CD4-positive, alpha-beta T cell treated with Interleukin-2 at 100 ng/mL for 4 hours (primary cell): ENCODE measurements around the gene RPS6KA1.
"Not testable (repeated sequence)": the region's sequence is repeated elsewhere in the genome, so short reads cannot be mapped to it uniquely, and the experiment has no call there.

Source experiments
- DNase-seq: peaks from one replicate; pipeline ENCODE4 v3.0.0-alpha.2; 2020; ENCODE audit warnings: low spot score

RPS6KA1 gene

DNA sequence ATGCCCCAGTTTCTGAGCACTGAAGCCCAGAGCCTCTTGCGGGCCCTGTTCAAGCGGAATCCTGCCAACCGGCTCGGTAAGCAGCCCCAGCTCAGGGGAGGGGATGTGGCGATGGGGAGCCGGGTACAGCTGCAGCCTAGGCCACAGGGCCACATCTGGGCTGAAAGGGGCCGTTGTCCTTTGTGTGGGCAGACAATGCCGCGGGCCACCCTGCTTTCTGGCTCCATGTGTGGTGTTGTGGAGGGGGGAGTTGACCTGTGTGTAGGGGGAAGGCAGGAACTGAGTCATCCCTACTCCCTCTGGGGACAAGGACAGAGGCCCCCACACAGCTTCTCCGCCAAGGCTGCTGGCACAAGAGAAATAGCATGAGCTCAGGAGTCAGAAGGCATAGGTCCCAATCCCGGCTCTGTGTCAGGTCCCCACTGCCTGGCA is 26.0 kb downstream of the RPS6KA1 start:
- no peak for DNase-seq

DNA sequence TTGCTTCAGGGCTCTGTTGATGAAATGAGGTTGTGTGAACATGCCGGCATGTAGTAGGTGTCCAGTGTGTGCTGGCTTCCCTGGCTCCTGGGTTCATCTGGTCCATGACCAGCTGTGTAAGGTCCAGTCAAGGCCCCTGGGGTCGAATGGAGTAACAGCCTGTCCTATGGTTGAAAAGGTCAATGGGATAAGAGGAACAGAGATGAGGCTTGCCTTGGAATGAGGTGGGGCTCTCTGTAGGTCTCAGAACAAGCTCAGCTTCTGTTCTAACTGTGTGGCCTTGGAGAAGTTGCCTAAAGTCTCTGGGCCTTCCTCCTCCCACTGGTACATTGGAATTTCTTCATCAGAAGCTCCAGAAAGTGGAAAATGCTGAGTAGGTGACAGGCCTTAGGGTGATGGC is 26.6 kb downstream of the RPS6KA1 start:
- DNase-seq, result no peak

DNA sequence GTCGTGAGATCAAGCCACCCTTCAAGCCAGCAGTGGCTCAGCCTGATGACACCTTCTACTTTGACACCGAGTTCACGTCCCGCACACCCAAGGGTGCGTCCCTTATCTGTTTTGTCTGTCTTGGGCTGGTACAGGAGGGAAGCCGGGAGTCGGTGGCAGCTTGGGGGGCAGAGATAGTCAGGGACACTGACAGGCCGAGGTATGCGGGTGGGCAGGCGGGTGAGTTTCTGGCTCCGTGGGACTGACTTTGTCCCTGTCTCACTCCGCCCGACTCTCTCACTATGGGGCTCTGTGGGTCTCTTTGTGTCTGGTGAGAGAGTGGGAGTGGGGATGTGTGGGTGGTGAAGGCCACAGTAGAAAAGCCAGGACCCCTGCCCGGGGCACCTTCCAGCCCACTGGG is 27.4 kb downstream of the RPS6KA1 start:
- no peak for DNase-seq

DNA sequence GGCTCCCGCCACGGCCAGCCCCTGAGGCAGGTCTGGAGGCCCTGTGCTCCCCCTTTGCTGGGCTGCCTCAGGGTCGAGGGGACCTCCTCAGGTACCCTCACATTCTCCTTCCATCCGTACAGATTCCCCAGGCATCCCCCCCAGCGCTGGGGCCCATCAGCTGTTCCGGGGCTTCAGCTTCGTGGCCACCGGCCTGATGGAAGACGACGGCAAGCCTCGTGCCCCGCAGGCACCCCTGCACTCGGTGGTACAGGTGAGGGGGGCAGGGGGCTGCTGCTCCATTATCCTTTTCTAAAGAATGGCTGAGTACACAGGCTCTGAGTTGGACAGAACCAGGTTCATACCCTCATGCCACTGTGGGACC is 29.1 kb downstream of the RPS6KA1 start:
- no peak for DNase-seq

DNA sequence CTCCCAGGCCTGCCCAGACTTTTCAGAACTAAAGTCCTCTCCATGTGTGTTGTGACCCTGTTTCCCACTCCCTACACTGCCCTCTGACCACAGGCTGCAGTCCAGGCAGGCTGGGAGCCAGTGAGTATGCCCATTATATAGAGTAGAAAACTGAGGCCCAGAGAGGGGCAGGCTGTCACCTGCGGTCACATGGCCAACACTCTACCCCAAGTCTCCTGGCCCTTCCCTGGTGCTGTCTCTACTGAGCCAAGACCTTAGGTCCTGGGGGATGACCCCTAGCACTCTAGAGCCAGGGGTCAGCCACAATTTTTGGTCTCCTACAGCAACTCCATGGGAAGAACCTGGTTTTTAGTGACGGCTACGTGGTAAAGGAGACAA is 30.8 kb downstream of the RPS6KA1 start:
- DNase-seq, result no peak

DNA sequence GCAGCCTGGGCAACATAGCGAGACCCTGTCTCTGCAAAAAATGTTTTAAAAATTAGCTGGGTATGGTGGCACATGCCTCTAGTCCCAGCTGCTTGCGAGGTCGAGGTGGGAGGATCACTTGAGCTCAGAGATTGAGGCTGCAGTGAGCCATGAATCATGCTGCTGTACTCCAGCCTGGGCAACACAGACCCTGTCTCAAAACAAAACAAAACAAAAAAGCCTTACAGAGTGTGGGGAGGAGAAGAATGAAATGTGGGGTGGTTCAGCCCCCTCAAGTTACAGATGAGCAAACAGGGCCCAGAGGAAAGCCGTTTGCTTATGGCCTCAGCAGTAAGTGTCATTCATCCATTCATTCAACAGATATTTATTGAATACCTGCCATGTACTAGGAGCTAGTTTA is 40.7 kb downstream of the RPS6KA1 start:
- DNase-seq, result no peak

DNA sequence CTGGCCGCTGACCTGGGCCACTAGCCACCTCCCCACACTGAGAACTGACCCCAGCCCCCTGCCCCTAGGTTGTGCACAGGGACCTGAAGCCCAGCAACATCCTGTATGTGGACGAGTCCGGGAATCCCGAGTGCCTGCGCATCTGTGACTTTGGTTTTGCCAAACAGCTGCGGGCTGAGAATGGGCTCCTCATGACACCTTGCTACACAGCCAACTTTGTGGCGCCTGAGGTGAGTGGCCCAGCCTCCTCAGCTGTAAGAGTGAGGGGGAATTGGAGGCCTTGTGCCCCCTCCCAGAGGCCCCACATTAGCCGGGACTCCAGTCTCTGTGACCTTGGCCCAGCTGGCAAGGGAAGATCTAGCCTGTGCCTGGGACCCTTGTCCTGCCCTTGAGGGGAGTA is 41.8 kb downstream of the RPS6KA1 start:
- no peak for DNase-seq

DNA sequence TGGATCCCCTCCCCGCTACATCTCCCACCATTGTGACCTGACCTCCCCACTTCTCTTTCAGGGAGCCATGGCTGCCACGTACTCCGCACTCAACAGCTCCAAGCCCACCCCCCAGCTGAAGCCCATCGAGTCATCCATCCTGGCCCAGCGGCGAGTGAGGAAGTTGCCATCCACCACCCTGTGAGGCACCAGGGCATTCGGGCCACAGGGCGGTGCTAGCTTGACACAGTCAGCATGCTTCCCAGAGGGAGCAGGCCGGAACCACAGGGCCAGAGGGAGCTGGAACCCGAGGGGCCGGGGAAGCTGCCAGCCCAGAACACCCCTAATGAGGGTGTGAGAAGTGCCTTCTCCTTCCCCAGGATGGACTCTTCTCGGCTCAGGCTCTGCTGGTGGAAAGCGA is 44.5 kb downstream of the RPS6KA1 start:
- no peak for DNase-seq

DNA sequence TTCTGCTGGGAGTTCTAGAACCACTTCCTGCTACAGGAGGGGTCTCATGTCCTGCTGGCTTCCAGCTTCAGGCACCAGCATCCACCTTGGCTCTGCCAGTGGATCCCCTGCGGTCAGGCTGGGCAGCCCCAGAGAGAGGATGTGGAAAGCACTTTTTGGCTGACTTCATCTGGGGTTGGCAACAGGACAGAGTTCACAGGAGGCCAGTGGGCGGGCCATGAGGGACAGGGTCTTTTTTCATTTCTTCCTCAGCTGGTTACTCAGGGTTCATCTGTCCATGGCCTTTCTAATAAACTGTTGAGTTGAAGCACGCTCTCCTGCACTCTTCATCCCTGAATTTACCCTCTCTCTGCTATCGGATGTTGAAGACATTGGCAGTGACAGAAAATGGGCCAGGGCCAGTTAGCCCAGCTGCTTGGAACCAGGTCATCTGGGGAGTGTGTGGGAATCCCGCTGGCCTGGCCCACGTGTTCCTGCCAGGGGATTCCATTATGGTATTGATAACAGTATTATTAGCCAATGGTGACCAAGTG is 45.2 kb downstream of the RPS6KA1 start:
- no peak for DNase-seq

DNA sequence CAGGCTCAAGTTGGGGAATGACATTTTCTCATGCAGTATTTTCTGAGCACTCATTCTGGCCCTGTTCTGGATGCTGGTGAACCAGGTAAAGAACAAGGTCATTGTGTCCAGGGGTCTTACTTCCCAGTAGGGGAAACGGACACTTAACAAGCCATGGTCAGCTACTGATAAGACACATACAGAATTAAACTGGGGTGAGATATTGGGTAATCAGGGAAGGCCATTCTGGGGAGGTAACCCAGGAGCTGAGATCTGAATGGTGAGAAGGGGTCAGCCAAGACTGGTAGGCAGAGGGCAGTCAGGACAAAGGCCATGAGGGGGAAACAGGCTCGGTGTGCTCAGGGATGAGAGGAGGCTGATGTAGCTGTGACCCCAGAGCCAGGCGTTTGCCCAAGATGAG is 45.8 kb downstream of the RPS6KA1 start:
- no peak for DNase-seq

DNA sequence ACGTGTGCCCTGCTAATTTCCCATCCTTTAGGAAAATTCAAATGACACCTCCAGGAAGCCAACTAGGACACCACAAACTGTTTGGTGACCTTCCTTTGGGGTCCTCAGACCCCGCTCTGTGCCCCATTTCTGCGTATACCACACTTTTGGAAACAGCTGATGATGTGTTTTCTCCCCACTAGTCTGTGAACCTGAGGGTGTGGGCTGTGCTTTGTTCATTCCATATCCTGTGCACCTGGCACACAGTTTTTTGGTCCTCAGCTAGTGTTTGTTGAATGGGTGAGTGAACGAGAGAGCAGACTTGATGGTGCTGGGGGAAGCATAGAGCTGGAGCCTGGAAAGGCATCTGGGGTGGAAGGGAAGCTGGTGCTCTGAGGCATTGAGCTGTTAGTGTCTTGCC is 48.6 kb downstream of the RPS6KA1 start:
- no peak for DNase-seq

DNA sequence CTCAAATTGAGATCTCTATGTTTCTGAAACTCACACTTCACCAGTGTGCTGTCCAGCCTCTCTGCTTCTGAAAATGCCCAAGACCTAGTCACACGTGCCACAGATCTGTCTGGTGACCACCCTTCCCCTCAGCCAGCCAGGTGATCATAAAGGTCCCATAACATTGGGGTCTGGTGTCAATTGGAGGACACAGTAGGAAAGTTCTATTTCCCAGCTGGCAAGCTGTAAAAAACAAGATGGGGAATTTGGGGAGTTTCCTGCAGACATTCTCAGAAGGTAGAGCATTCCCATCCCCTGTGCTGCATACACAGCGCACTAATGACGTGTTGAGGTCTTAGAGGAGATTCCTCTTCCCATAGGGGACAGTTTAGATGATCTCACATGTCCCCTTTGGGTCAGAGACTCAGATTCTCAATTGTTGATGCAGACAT is 50.1 kb downstream of the RPS6KA1 start:
- DNase-seq, result no peak

DNA sequence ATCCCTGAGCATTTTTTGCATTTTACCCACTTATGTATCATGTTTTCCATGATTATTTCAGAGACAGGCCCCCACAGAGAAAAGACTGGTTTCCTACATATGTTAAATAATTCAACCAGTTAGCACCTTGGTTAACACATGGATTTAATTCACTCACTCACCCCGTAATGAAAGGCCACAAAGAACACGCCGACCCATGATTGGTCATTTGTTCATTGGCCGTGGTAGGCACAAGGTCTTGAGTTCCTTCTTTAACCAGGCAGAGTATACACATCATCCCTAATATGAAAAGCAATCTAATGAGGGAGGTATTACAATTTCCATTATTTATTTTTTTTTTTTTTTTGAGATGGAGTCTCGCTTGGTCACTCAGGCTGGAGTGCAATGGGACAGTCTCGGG is 50.6 kb downstream of the RPS6KA1 start:
- DNase-seq, result no peak

DNA sequence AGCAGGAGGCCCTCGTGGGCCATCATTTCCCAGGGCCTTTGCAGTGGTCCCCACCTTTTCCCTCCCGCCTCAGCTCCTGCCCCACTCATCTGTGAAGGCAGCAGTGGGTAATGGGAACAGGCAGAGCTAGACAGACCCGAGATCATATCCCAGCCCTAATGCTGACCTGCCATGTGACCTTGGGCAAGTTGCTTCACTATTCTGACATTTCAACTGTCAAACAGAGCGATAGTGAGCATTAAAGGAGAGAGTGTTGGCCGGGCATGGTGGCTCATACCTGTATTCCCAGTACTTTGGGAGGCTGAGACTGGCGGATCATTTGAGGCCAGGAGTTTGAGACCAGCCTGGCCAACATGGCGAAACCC is 51.7 kb downstream of the RPS6KA1 start:
- DNase-seq, result no peak

DNA sequence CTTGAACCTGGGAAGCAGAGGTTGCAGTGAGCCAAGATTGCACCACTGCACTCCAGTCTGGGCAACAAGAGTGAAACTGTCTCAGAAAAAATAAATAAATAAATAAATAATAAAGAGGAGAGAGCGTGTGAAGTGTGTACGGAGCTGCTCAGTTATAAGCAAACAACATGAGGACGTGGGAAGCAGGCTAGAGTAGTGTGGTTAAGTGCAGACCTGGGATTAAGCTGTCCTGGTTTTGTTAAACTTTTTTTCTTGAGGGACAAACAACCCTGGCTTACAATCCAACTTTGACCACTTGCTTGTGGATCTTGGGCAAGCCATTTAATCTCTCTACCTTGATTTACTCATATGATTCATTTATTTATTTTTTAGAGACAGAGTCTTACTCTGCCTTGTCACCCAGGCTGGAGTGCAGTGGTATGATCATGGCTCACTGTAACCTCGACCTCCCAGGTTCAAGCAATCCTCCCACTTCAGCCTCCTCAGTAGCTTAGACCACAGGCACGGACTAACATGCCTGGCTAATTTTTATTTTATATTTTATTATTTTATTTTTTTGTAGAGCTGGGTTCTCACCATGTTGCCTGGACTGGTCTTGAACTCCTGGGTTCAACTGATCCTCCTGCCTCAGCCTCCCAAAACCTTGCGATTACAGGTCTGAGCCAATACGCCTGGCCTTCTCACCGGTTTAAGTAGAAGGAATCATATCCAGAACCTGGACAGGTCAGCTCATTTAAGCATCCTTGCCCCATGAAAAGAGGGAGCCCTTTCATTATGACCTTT is 52.7 kb downstream of the RPS6KA1 start:
- no peak for DNase-seq

DNA sequence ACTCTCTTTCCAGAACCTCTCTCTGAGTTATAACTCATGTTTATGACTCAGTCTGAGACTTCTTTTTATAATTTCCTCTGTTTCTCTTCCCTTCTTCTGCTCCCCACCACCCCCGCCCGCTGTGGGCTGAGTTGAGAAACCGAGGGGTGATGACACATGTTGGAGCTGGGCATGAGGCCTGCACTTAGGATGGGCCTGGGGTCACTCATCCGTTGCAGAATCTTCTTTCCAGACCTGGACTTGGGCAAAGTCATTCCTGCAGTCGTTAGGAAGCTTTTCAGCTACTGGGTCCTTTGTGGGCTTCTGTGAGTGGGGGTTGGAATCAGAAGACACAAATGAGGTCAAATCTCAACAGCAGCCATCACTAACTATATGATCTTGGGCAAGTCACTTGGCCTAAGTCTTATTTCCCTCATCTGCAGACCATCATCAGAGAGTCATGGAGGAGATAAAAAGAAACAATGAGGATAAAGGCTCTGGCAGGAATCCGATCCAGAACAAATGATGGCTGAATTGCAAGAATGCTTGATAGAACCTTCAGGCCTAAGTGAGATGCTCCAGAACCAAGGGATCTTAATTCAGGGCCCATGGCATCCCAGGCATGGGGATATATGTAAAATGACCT is 53.4 kb downstream of the RPS6KA1 start:
- DNase-seq, result no peak

DNA sequence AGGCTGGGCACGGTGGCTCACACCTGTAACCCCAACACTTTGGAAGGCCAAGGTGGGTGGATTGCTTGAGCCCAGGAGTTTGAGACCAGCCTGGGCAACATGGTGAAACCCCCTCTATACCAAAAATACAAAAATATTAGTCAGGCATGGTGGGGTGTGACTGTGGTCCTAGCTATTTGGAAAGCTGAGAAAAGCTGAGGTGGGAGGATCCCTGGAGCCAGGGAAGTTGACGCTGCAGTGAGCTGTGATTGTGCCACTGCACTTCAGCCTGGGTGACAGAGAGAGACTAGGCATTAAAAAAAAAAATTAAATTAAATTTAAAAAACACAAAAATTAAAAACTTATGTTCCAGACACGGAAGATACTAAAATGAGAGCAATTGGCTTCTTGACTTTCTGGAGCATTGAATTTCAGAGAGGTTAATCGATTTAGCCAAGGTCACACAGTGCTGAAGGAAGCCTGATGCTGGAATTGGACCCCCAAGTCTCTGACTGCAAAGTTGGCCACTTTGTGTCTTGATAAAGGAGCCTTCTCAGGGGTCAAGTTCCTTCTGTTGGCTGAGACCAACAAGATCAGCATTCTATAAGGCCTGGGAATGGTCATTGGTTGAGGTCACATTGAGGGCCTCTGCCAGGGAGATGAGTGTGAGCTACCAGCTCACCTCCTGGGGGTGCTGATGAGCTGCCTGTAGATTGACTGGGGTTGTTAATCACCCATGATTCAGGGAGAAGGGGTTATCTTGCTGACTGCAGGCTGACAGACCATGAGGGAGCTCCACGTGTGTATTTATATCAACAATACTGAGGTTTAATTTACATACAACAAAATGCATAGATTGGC is 54.3 kb downstream of the RPS6KA1 start:
- DNase-seq, result peak; percentile 5

DNA sequence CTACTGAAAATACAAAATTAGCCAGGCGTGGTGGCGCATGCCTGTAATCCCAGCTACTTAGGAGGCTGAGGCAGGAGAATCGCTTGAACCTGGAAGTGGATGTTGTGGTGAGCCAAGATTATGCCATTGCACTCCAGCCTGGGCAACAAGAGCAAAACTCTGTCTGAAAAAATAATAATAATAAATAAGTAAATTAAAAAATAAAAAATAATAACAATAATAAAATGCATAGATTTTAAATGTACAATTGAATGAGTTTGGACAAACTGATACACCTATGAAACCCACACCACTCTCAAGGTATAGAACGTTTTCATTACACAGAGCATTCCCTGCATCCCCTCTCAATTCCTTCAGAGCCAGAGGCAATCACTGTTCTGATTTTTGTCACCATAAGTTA is 55.0 kb downstream of the RPS6KA1 start:
- not testable (repeated sequence) for DNase-seq

DNA sequence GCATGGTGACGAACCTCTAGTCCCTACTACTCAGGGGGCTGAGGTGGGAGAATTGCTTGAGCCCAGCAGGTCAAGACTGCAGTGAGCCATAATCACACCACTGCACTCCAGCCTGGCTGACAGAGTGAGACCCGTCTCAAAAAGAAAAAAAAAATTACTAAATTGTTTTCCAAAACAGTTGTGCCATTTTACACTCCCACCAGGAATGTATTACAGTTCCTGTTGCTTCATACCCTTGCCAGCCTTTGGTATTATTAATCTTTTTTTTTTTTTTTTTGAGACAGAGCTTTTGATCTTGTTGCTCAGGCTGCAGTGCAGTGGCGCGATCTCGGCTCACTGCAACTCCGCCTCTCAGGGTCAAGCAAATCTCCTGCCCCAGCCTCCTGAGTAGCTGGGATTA is 55.9 kb downstream of the RPS6KA1 start:
- no peak for DNase-seq

DNA sequence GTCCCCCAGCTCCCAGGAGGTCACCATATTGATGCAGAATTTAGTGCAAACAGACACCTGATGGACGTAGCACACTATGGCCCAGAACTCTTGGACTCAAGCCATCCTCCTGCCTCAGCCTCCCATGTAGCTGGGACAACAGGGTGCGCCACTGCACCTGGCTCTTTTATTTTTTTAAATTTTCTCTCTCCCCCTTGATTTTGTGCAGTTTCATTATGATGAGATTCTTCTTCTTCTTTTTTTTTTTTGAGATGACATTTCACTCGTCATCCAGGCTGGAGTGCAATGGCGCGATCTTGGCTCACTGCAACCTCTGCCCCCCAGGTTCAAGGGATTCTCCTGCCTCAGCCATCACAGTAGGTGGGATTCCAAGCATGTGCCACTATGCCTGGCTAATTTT is 63.8 kb downstream of the RPS6KA1 start:
- DNase-seq, result no peak

DNA sequence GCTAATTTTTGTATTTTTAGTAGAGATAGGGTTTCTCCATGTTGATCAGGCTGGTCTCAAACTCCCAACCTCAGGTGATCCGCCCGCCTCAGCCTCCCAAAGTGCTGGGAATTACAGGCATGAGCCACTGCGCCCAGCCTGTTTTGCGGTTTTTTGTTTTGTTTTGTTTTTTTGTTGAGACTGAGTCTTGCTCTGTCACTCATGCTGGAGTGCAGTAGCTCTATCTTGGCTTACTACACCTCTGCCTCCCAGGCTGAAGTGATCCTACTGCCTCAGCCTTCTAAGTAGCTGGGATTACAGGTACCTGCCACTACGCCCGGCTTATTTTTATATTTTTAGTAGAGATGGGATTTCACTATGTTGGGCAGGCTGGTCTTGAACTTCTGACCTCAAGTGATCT is 65.0 kb downstream of the RPS6KA1 start:
- not testable (repeated sequence) for DNase-seq

DNA sequence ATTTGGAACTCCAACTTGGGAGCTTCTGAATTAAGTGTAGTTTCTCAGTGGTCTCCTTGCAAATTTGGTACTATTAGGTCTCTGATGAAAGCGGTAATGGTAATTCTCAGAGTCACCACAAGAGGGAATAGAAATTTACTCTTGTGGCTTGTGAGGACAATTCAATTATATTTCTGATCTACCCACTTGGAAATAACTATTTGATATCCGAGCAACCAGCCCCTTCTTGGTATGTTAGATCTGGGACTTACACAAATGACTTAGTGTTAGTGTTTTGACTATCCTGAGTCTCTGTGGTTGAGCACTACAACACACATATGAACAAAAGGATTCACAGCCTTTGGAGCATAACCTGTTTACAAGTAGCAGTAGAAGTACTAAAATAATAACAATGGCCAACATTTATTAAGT is 68.1 kb downstream of the RPS6KA1 start:
- peak; percentile 78 for DNase-seq

DNA sequence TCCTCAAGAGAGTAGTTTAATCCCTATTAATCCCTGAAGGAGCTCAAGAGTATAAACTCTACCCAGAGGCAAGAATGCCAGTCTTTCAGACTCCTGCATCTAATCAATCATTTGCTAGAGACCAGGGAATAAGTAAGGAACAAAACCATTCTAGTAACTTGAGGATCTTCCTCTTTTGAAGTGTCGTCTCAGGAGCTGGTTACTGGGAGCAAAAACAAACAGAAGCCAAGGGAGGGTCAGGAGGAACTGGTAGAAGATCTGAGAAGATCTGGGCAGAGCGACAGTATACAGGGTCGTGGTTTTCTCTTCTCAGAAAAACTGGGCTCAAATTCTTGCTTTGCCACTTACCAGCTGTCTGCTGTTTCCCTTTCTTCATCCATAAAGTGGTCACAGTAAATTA is 69.3 kb downstream of the RPS6KA1 start:
- no peak for DNase-seq
